Spleen (tissue), 13 donors: ENCODE data around the gene EFNA4. TPM values are rescaled to one million over a fixed set of nuclear protein-coding genes. Genes with fewer than 3 reads are reported as not detected.
A peak's percentile ranks its signal among the peaks of the same experiment; 100 is the strongest.

Source experiments
- DNase-seq: peaks from one replicate; pipeline ENCODE4 v3.0.0-alpha.2; 2020
- H3K27ac ChIP-seq, 8 donors: fragments of 200-600 bp; sonication (generic) in 7 of 8; 1 replicate in 4 of 8; 2 replicates in 4 of 8; pipeline versions ENCODE4 v1.5.0 to v1.8.0; 2016 to 2021; ENCODE audit warnings: inconsistent platforms in 4 of 8, mild to moderate bottlenecking in 4 of 8, moderate library complexity in 1 of 8
- H3K27me3 ChIP-seq, 7 donors: fragments of 200-600 bp; sonication (generic) in 6 of 7; replicated peaks in 1 of 7; 1 replicate in 4 of 7; 2 replicates in 3 of 7; pipeline versions ENCODE4 v1.5.0 to v1.8.0; 2016 to 2021; ENCODE audit warnings: inconsistent platforms in 3 of 7, mild to moderate bottlenecking in 1 of 7
- H3K36me3 ChIP-seq, 6 donors: fragments of 200-600 bp; sonication (generic) in 5 of 6; 1 replicate in 4 of 6; 2 replicates in 2 of 6; pipeline versions ENCODE4 v1.5.0 to v1.8.0; 2016 to 2021; ENCODE audit warnings: inconsistent platforms in 2 of 6
- H3K4me1 ChIP-seq, 6 donors: fragments of 200-600 bp; sonication (generic) in 5 of 6; 1 replicate in 3 of 6; 2 replicates in 3 of 6; pipeline versions ENCODE4 v1.5.0 to v1.8.0; 2016 to 2021; ENCODE audit warnings: inconsistent platforms in 3 of 6
- H3K4me3 ChIP-seq, 8 donors: fragments of 200-600 bp; sonication (generic) in 7 of 8; 1 replicate in 4 of 8; 2 replicates in 4 of 8; pipeline versions ENCODE4 v1.5.0 to v1.8.0; 2016 to 2021; ENCODE audit warnings: inconsistent platforms in 4 of 8, mild to moderate bottlenecking in 4 of 8, moderate library complexity in 2 of 8
- H3K9me3 ChIP-seq, 8 donors: fragments of 200-600 bp; sonication (generic) in 7 of 8; 1 replicate in 4 of 8; 2 replicates in 4 of 8; pipeline versions ENCODE4 v1.5.0 to v1.8.0; 2016 to 2021; ENCODE audit warnings: inconsistent platforms in 4 of 8
- POLR2A ChIP-seq, 3 donors: fragments of 450-650 bp; IDR thresholded peaks; one replicate each; pipeline ENCODE4 v1.5.1; 2017; ENCODE audit warnings: antibody characterized with exemption in 3 of 3, mild to moderate bottlenecking in 1 of 3
- POLR2AphosphoS5 ChIP-seq, 3 donors: sonication (generic); formaldehyde crosslinking; IDR thresholded peaks; one replicate each; pipeline ENCODE4 v1.5.1; 2017; ENCODE audit warnings: antibody characterized with exemption in 3 of 3
- WGBS, 5 donors: extraction: QIAGEN DNeasy Blood & Tissue Kit in 3 of 5; methylation state at CpG; one replicate each; pipeline versions ENCODE4 v1.1.5 to v1.1.7; 2013 to 2018; 5-methylcytosine and 5-hydroxymethylcytosine counted together
- intact Hi-C: fragments of 100-400 bp; cut with DNase I; formaldehyde crosslinking; loops from one replicate; pipeline ENCODE4 v1.15.0; 2023; ENCODE audit warnings: low total_unique reads
- long read RNA-seq, 2 donors: transcript quantifications; one replicate each; lab custom pipeline, GENCODE V29; 2026
- polyA plus RNA-seq, 3 donors: library from polyadenylated mRNA; stranded (reverse); fragments of 200-250 nt; gene quantifications; one replicate each; pipeline ENCODE4 v1.2.1, GENCODE V29; 2013
- total RNA-seq, 7 donors: library from RNA; depleted of rRNA in 3 of 7; stranded (reverse); fragments of >200 nt in 3 of 7; fragmentation: NEBNext Ultra II Directional in 4 of 7; extraction: Animal tissue kit (Norgen Biotek cat#: 25700) in 4 of 7; gene quantifications; one replicate each; pipeline versions ENCODE4 v1.1.0 to v1.2.1, GENCODE V29; 2016 to 2021
- TF ChIP-seq, protein P1 (sequence below), 11 experiments: fragments of 200-600 bp in 7 of 11; fragments of 450-650 bp in 4 of 11; sonication (generic) in 4 of 11; IDR thresholded peaks in 8 of 11; conservative IDR thresholded peaks in 3 of 11; 1 replicate in 7 of 11; 2 replicates in 4 of 11; pipeline versions ENCODE4 v1.4.0 to v1.8.0; 2016 to 2021; ENCODE audit warnings: antibody characterized with exemption in 11 of 11, inconsistent platforms in 4 of 11, mild to moderate bottlenecking in 1 of 11
- donor health status: healthy with polysubstance abuse.
- donor health status: DM: no; HTN: no; CAD: no; lungs with moderate emphysema.
- donor health status: DM: no; HTN: no; CAD: no.
- donor health status: Bipolar disorder and iron deficiency.
- donor health status: healthy.
- donor health status: DM: no; HTN: no; CAD: no.
- donor health status: DM: yes; HTN: yes; CAD: no.

Gene EFNA4
- total RNA-seq (1 to 10 TPM; 4.6 to 7.7 (median 6.0) TPM), polyA plus RNA-seq (1 to 10 TPM; 7.3 to 9.5 (median 8.7) TPM)
- long read RNA-seq, donor 1, transcript EFNA4-202 (4 exons, 1,263 nt) = major isoform, 6 of 6 reads
- long read RNA-seq, donor 1, partial matches to known transcripts = 0 of 6 reads
- long read RNA-seq, donor 1, other reads (novel, unspliced or antisense) = 0 of 6 reads
- long read RNA-seq, donor 2, partial matches to known transcripts = 0 of 2 reads
- long read RNA-seq, donor 2, other reads (novel, unspliced or antisense) = 0 of 2 reads

DNA sequence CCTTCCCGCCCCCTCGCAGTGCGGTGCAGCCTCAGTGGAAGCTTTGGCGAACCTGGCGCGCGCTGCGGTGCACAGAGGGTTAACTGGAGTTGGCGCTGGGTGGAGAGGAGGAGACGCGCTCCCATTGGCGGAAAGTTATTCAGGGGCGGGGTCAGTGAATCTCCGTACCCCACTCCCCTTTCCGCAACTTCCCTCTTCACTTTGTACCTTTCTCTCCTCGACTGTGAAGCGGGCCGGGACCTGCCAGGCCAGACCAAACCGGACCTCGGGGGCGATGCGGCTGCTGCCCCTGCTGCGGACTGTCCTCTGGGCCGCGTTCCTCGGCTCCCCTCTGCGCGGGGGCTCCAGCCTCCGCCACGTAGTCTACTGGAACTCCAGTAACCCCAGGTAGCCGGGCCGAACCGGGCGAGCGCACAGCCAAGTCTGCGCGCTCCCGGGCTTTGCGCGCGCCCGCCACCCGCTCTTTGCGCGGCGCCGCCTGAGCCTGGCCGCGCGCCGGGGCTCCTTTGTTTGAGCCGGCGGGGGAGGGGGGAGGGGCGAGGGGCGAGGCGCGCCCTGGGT, at the start of gene EFNA4:
Gene EFNA4, plus strand, starts transcription at position 191 of the 561 bp plus-strand sequence. Its CDS starts 84 bp downstream, at position 275.
- peak; percentile 95 for DNase-seq
- intact Hi-C loops = loop anchor here (10.0 kb wide), 1 partner anchor 59 kb away; the partner anchor contains the start of gene ZBTB7B
- H3K27ac ChIP-seq = peak within 1 kb of the TSS; percentile 72 to 93 (median 86)

DNA sequence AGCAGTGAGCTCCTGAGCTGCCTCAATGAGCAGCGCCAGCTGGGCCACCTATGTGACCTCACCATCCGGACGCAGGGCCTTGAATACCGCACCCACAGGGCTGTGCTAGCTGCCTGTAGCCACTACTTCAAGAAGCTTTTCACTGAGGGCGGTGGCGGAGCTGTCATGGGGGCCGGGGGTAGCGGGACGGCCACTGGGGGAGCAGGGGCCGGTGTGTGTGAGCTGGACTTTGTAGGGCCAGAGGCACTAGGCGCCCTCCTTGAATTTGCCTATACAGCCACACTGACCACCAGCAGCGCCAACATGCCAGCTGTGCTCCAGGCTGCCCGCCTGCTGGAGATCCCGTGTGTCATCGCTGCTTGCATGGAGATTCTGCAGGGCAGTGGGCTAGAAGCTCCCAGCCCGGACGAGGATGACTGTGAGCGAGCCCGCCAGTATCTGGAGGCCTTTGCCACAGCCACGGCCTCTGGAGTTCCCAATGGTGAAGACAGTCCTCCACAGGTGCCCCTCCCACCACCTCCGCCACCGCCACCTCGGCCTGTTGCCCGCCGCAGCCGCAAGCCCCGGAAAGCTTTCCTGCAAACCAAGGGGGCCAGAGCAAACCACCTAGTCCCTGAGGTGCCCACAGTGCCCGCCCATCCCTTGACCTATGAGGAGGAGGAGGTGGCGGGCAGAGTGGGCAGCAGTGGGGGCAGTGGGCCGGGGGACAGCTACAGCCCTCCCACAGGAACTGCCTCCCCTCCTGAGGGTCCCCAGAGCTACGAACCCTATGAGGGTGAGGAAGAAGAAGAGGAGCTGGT, 48.6 kb upstream of the EFNA4 start:
- H3K36me3 ChIP-seq = peaks cover 0 to 45% (median 19%) of the 10 kb centered on the region in 6 donors
- TF ChIP-seq POLR2A (IDR thresholded peaks at IDR 0.05) (no peak), POLR2AphosphoS5 (IDR thresholded peaks at IDR 0.05) (peak in 1 of 3 donors; percentile 55)
- TF ChIP-seq, protein P1, sequence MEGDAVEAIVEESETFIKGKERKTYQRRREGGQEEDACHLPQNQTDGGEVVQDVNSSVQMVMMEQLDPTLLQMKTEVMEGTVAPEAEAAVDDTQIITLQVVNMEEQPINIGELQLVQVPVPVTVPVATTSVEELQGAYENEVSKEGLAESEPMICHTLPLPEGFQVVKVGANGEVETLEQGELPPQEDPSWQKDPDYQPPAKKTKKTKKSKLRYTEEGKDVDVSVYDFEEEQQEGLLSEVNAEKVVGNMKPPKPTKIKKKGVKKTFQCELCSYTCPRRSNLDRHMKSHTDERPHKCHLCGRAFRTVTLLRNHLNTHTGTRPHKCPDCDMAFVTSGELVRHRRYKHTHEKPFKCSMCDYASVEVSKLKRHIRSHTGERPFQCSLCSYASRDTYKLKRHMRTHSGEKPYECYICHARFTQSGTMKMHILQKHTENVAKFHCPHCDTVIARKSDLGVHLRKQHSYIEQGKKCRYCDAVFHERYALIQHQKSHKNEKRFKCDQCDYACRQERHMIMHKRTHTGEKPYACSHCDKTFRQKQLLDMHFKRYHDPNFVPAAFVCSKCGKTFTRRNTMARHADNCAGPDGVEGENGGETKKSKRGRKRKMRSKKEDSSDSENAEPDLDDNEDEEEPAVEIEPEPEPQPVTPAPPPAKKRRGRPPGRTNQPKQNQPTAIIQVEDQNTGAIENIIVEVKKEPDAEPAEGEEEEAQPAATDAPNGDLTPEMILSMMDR (IDR thresholded peaks at IDR 0.05 in 8 of 11, conservative IDR thresholded peaks at IDR 0.05 in 3 of 11) = no peak
- 88 to 96% (median 91%) methylated on average over 15 to 31 of the region's 31 CpGs for WGBS, 5 donors
- H3K9me3 ChIP-seq = no peaks in the 10 kb centered on the region
- peak overlapping the region in 5 of 8 donors; percentile 29 to 99 (median 96) for H3K27ac ChIP-seq
- H3K4me1 ChIP-seq = peaks cover 47 to 100% (median 96%) of the 10 kb centered on the region in 6 donors
- DNase-seq = no peak
- no peak overlapping the region for H3K4me3 ChIP-seq
- H3K27me3 ChIP-seq = no peaks in the 10 kb centered on the region
- intact Hi-C loops = no loop called here

More for the DNA sequence above, at the start of gene EFNA4:
- TF ChIP-seq POLR2AphosphoS5 (IDR thresholded peaks at IDR 0.05) = peak; percentile 82 to 87 (median 85)
- TF ChIP-seq, protein P1 (IDR thresholded peaks at IDR 0.05 in 8 of 11, conservative IDR thresholded peaks at IDR 0.05 in 3 of 11) = peak in 1 of 11 experiments; percentile 19
- TF ChIP-seq POLR2A (IDR thresholded peaks at IDR 0.05) = no peak
- H3K9me3 ChIP-seq = no peaks in the 10 kb centered on the region
- H3K27me3 ChIP-seq = no peaks in the 10 kb centered on the region
- H3K36me3 ChIP-seq = peaks cover 0 to 61% (median 14%) of the 10 kb centered on the region in 6 donors
- WGBS, 5 donors = 0 to 1% (median 1%) methylated on average over 31 to 57 of the region's 57 CpGs
- peaks cover 29 to 54% (median 41%) of the 10 kb centered on the region in 6 donors for H3K4me1 ChIP-seq
- H3K4me3 ChIP-seq = peak within 1 kb of the TSS; percentile 56 to 91 (median 76)

GRCh38 chr1:155015527-155016230, 47.9 kb upstream of the EFNA4 start:
- Histone ChIP-seq H3K9me3 (no peaks in the 10 kb centered on the region), H3K36me3 (peaks cover 0 to 45% (median 19%) of the 10 kb centered on the region in 6 donors), H3K27ac (peak overlapping the region in 7 of 8 donors; percentile 78 to 99 (median 88)), H3K27me3 (no peaks in the 10 kb centered on the region), H3K4me1 (peaks cover 47 to 93% (median 89%) of the 10 kb centered on the region in 6 donors), H3K4me3 (peak overlapping the region in 1 of 8 donors; percentile 72)
- intact Hi-C loops = no loop called here
- no peak for TF ChIP-seq POLR2A (IDR thresholded peaks at IDR 0.05)
- peak in 1 of 3 donors; percentile 52 for TF ChIP-seq POLR2AphosphoS5 (IDR thresholded peaks at IDR 0.05)
- WGBS, 5 donors = 85 to 90% (median 86%) methylated on average over 16 of the region's 16 CpGs
- DNase-seq = peak; percentile 82
